Measurements from ENCODE around the gene CMA1.
"Not testable (repeated sequence)": the region's sequence is repeated elsewhere in the genome, so short reads cannot be mapped to it uniquely, and the experiment has no call there.

Gene CMA1

GRCh38 chr14:24508155-24508840 lies at the start of gene CMA1:
CMA1 (minus strand) TSS chr14:24508265; CDS start chr14:24508235, 30 bp downstream.
- no peak for DNase-seq (ENCODE audit: low read depth in 2 of 2)

GRCh38 chr14:24556756-24557155 lies 48.7 kb upstream of the CMA1 start:
- DNase-seq (ENCODE audit: low read depth in 2 of 2), result no peak

- not testable (repeated sequence) for DNase-seq (ENCODE audit: low read depth in 2 of 2)
Measured at GRCh38 chr14:24549064-24549463, 41.0 kb upstream of the CMA1 start.

- no peak for DNase-seq (ENCODE audit: low read depth in 2 of 2)
Measured at GRCh38 chr14:24542346-24542936, 34.4 kb upstream of the CMA1 start.

GRCh38 chr14:24535737-24536136 lies 27.7 kb upstream of the CMA1 start:
- DNase-seq (ENCODE audit: low read depth in 2 of 2), result no peak

GRCh38 chr14:24534286-24534685 lies 26.2 kb upstream of the CMA1 start:
- DNase-seq (ENCODE audit: low read depth in 2 of 2), result no peak

- DNase-seq (ENCODE audit: low read depth in 2 of 2), result not testable (repeated sequence)
Measured at GRCh38 chr14:24525877-24526620, 18.0 kb upstream of the CMA1 start.

GRCh38 chr14:24518851-24519250 lies 10.8 kb upstream of the CMA1 start:
- no peak for DNase-seq (ENCODE audit: low read depth in 2 of 2)

GRCh38 chr14:24514209-24514608 lies 6.1 kb upstream of the CMA1 start:
- no peak for DNase-seq (ENCODE audit: low read depth in 2 of 2)

- no peak for DNase-seq (ENCODE audit: low read depth in 2 of 2)
Measured at GRCh38 chr14:24513009-24513408, 4.9 kb upstream of the CMA1 start.

GRCh38 chr14:24506443-24506842 lies 1.6 kb downstream of the CMA1 start:
- DNase-seq (ENCODE audit: low read depth in 2 of 2), result no peak

GRCh38 chr14:24504425-24504950 lies 3.6 kb downstream of the CMA1 start:
- DNase-seq (ENCODE audit: low read depth in 2 of 2), result no peak

- not testable (repeated sequence) for DNase-seq (ENCODE audit: low read depth in 2 of 2)
Measured at GRCh38 chr14:24491586-24492408, 16.3 kb downstream of the CMA1 start.

GRCh38 chr14:24483604-24484252 lies 24.3 kb downstream of the CMA1 start:
- no peak for DNase-seq (ENCODE audit: low read depth in 2 of 2)

- DNase-seq (ENCODE audit: low read depth in 2 of 2), result not testable (repeated sequence)
Measured at GRCh38 chr14:24482699-24483303, 25.3 kb downstream of the CMA1 start.

GRCh38 chr14:24481622-24482324 lies 26.3 kb downstream of the CMA1 start:
- DNase-seq (ENCODE audit: low read depth in 2 of 2), result no peak

- not testable (repeated sequence) for DNase-seq (ENCODE audit: low read depth in 2 of 2)
Measured at GRCh38 chr14:24479999-24480398, 28.1 kb downstream of the CMA1 start.

GRCh38 chr14:24475261-24475660 lies 32.8 kb downstream of the CMA1 start:
- no peak for DNase-seq (ENCODE audit: low read depth in 2 of 2)

GRCh38 chr14:24473211-24473610 lies 34.9 kb downstream of the CMA1 start:
- DNase-seq (ENCODE audit: low read depth in 2 of 2), result no peak

GRCh38 chr14:24470450-24470849 lies 37.6 kb downstream of the CMA1 start:
- DNase-seq (ENCODE audit: low read depth in 2 of 2), result not testable (repeated sequence)
